Kidney (tissue), 14 donors: ENCODE data around the gene SUSD4. TPM values are rescaled to one million over a fixed set of nuclear protein-coding genes. Genes with fewer than 3 reads are reported as not detected.

Source experiments
- DNase-seq, 5 donors: peaks; one replicate each; pipeline ENCODE4 v3.0.0-alpha.2; 2013 to 2020
- FAIRE-seq: peaks from 2 replicates; lab custom pipeline; 2012; peaks lifted over from hg19 to GRCh38; lab: Jason Lieb, UNC
- H3K27ac ChIP-seq, 2 donors: one replicate each; pipeline ENCODE4 v1.7.0; 2013; ENCODE audit warnings: low read depth in 2 of 2, low read length in 2 of 2, inconsistent platforms in 1 of 2
- H3K27me3 ChIP-seq: one replicate; pipeline ENCODE4 v1.7.1; 2013; ENCODE audit warnings: low read length, inconsistent platforms; ENCODE audit not compliant: control insufficient read depth, insufficient read depth
- H3K36me3 ChIP-seq, 3 donors: one replicate each; pipeline versions ENCODE4 v1.7.0 to v1.7.1; 2013; ENCODE audit warnings: low read length in 3 of 3, control low read depth in 1 of 3, inconsistent platforms in 1 of 3; ENCODE audit not compliant: insufficient read depth in 3 of 3, control insufficient read depth in 2 of 3
- H3K4me1 ChIP-seq, 3 donors: one replicate each; pipeline versions ENCODE4 v1.7.0 to v1.7.1; 2013; ENCODE audit warnings: low read length in 3 of 3, inconsistent platforms in 1 of 3, low read depth in 1 of 3; ENCODE audit not compliant: control insufficient read depth in 2 of 3, insufficient read depth in 2 of 3
- H3K4me3 ChIP-seq, 3 donors: one replicate each; pipeline versions ENCODE4 v1.7.0 to v1.8.1; 2013; ENCODE audit warnings: low read length in 3 of 3, control low read depth in 1 of 3, inconsistent platforms in 1 of 3
- H3K9ac ChIP-seq, 3 donors: one replicate each; pipeline versions ENCODE4 v1.7.0 to v1.7.1; 2013; ENCODE audit warnings: low read length in 3 of 3, control low read depth in 1 of 3, inconsistent platforms in 1 of 3
- H3K9me3 ChIP-seq, 3 donors: one replicate each; pipeline versions ENCODE4 v1.7.0 to v1.7.1; 2013; ENCODE audit warnings: low read length in 3 of 3, control low read depth in 1 of 3, inconsistent platforms in 1 of 3; ENCODE audit not compliant: control insufficient read depth in 2 of 3, insufficient read depth in 1 of 3
- CTCF ChIP-seq: IDR thresholded peaks from 3 replicates; pipeline ENCODE4 v1.5.1; 2012; ENCODE audit warnings: mild to moderate bottlenecking, moderate library complexity, borderline replicate concordance; ENCODE audit not compliant: insufficient read depth; ENCODE audit errors: extremely low read depth
- intact Hi-C: fragments of 100-400 bp; cut with DNase I; formaldehyde crosslinking; loops from one replicate; pipeline ENCODE4 v1.11.1; 2022
- polyA plus RNA-seq: library from polyadenylated mRNA; stranded (reverse); fragments of 350-450 nt; fragmentation: Illumina TruSeq; extraction: RNeasy Lipid Tissue Mini Kit (QIAGEN cat#74804); gene quantifications from one replicate; pipeline ENCODE4 v1.2.3, GENCODE V29; 2014; ENCODE audit warnings: low read depth, low replicate concordance; ENCODE audit not compliant: insufficient read depth
- total RNA-seq: library from RNA; stranded (reverse); fragmentation: NEBNext Ultra II Directional; extraction: Animal tissue kit (Norgen Biotek cat#: 25700); gene quantifications from one replicate; pipeline ENCODE4 v1.2.1, GENCODE V29; 2021
- donor health status: control.
- donor health status: control.
- donor health status: control.
- donor health status: control.
- donor health status: control.
- donor health status: DM: yes; HTN: yes; CAD: no.
- donor health status: Normal renal cell carcinoma (clear cell type).

SUSD4 gene
- total and polyA plus RNA-seq, 2 donors from 2014 or later: 14.0 to 23.7 TPM

DNA sequence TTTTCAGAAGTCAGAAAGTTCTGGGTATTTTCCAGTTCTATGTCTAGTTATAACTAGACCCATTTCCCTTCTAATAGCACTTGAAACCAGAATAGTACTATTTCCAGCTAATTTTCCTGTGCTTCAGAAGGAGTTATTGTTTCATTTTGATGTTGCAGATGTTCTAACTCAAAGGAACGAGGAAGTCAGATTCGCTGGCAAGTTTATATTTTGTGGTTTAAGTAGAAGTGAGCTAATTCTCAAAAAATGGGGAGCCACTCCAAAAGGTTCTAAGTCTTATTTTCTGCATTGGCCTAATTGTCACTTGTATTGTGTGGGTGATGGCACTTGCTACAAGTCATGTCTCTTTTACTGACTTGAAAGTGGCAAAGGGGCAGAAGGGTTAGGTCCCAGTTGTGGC is 47.3 kb upstream of the SUSD4 start:
- Histone ChIP-seq H3K27ac (no peak overlapping the region), H3K9me3 (no peaks in the 10 kb centered on the region), H3K9ac (no peak overlapping the region), H3K36me3 (no peaks in the 10 kb centered on the region), H3K4me3 (no peak overlapping the region), H3K27me3 (no peaks in the 10 kb centered on the region), H3K4me1 (no peaks in the 10 kb centered on the region)
- FAIRE-seq: no peak
- TF ChIP-seq CTCF: no peak
- DNase-seq: no peak
- intact Hi-C loops: no loop called here

DNA sequence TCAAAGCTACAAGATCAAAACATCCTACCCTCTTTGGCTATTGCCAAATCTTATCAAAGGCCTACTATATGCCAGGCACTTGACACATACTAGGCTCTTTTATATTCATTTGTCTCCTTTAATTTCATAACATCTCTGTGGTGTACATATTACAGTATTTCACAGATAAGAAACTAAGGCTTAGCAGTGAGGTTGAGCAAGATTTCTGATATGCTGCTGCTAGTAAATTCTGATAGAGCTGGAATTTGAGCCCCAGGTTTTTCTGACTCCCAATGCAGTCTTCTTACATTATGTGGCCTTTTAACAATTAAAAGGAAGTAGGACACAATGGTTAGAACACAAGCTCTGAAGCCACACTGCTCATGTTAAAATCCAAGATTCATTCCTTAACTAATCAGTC is 46.1 kb upstream of the SUSD4 start:
- H3K27ac ChIP-seq: no peak overlapping the region
- DNase-seq (no peak), FAIRE-seq (no peak)
- H3K9ac ChIP-seq: no peak overlapping the region
- no peak for TF ChIP-seq CTCF
- H3K4me1 ChIP-seq: no peaks in the 10 kb centered on the region
- intact Hi-C loops: no loop called here
- H3K9me3 ChIP-seq: no peaks in the 10 kb centered on the region
- H3K36me3 ChIP-seq: no peaks in the 10 kb centered on the region
- no peaks in the 10 kb centered on the region for H3K27me3 ChIP-seq
- no peak overlapping the region for H3K4me3 ChIP-seq

GRCh38 chr1:223405507-223405906 is 41.5 kb upstream of the SUSD4 start:
- no peaks in the 10 kb centered on the region for H3K27me3 ChIP-seq
- TF ChIP-seq CTCF: no peak
- H3K36me3 ChIP-seq: no peaks in the 10 kb centered on the region
- no peaks in the 10 kb centered on the region for H3K4me1 ChIP-seq
- H3K9ac ChIP-seq: no peak overlapping the region
- DNase-seq (no peak), FAIRE-seq (no peak)
- H3K27ac ChIP-seq: no peak overlapping the region
- no peaks in the 10 kb centered on the region for H3K9me3 ChIP-seq
- intact Hi-C loops: no loop called here
- H3K4me3 ChIP-seq: no peak overlapping the region

- H3K4me3 ChIP-seq: no peak overlapping the region
- no peaks in the 10 kb centered on the region for H3K9me3 ChIP-seq
- intact Hi-C loops: no loop called here
- no peaks in the 10 kb centered on the region for H3K4me1 ChIP-seq
- DNase-seq: no peak
- no peaks in the 10 kb centered on the region for H3K27me3 ChIP-seq
- H3K27ac ChIP-seq: no peak overlapping the region
- no peak for FAIRE-seq
- no peak for TF ChIP-seq CTCF
- no peaks in the 10 kb centered on the region for H3K36me3 ChIP-seq
- H3K9ac ChIP-seq: no peak overlapping the region
Observed at GRCh38 chr1:223403184-223403815, 39.3 kb upstream of the SUSD4 start.
